Adipocyte (in vitro differentiated cells): ENCODE measurements around the gene ZBTB20.
A peak's percentile ranks its signal among the peaks of the same experiment; 100 is the strongest.

ENCODE experiments used
- DNase-seq: peaks from one replicate; pipeline ENCODE4 v3.0.0-alpha.2; 2015; ENCODE audit warnings: low read depth
- H3K27me3 ChIP-seq: replicated peaks from 2 replicates; pipeline ENCODE4 v1.7.0; 2013; ENCODE audit warnings: mild to moderate bottlenecking, low read length, moderate library complexity; ENCODE audit not compliant: control insufficient read depth, insufficient read depth
- H3K36me3 ChIP-seq: 2 replicates; pipeline ENCODE4 v1.7.0; 2013; ENCODE audit warnings: low read length, mild to moderate bottlenecking, moderate library complexity; ENCODE audit not compliant: control insufficient read depth, insufficient read depth, severe bottlenecking
- H3K4me1 ChIP-seq: 2 replicates; pipeline ENCODE4 v1.7.0; 2013; ENCODE audit warnings: mild to moderate bottlenecking, low read length, moderate library complexity; ENCODE audit not compliant: control insufficient read depth, insufficient read depth
- H3K4me3 ChIP-seq: 2 replicates; pipeline ENCODE4 v1.7.0; 2013; ENCODE audit warnings: mild to moderate bottlenecking, low read length, moderate library complexity
- H3K9ac ChIP-seq: 2 replicates; pipeline ENCODE4 v1.7.0; 2013; ENCODE audit warnings: mild to moderate bottlenecking, low read length, moderate library complexity
- H3K9me3 ChIP-seq: 2 replicates; pipeline ENCODE4 v1.7.0; 2013; ENCODE audit warnings: mild to moderate bottlenecking, low read length, moderate library complexity; ENCODE audit not compliant: control insufficient read depth

ZBTB20 gene

GRCh38 chr3:114584734-114585371 is 562.2 kb downstream of the ZBTB20 start:
- H3K36me3 ChIP-seq = peaks cover 23% of the 10 kb centered on the region
- H3K4me1 ChIP-seq = peaks cover 17% of the 10 kb centered on the region
- no peaks in the 10 kb centered on the region for H3K27me3 ChIP-seq
- peak overlapping the region; percentile 75 for H3K9ac ChIP-seq
- no peaks in the 10 kb centered on the region for H3K9me3 ChIP-seq
- DNase-seq = no peak
- peak overlapping the region; percentile 71 for H3K4me3 ChIP-seq

- H3K4me1 ChIP-seq = peaks cover 17% of the 10 kb centered on the region
- no peak overlapping the region for H3K9ac ChIP-seq
- H3K4me3 ChIP-seq = no peak overlapping the region
- peaks cover 20% of the 10 kb centered on the region for H3K36me3 ChIP-seq
- H3K9me3 ChIP-seq = no peaks in the 10 kb centered on the region
- DNase-seq = no peak
- no peaks in the 10 kb centered on the region for H3K27me3 ChIP-seq
Observed at GRCh38 chr3:114582929-114583328, 564.2 kb downstream of the ZBTB20 start.

GRCh38 chr3:114572364-114573062 is 574.6 kb downstream of the ZBTB20 start:
- no peaks in the 10 kb centered on the region for H3K27me3 ChIP-seq
- H3K36me3 ChIP-seq = peaks cover 6% of the 10 kb centered on the region
- H3K9me3 ChIP-seq = no peaks in the 10 kb centered on the region
- no peak overlapping the region for H3K4me3 ChIP-seq
- DNase-seq = no peak
- H3K9ac ChIP-seq = no peak overlapping the region
- H3K4me1 ChIP-seq = peaks cover 6% of the 10 kb centered on the region

DNA sequence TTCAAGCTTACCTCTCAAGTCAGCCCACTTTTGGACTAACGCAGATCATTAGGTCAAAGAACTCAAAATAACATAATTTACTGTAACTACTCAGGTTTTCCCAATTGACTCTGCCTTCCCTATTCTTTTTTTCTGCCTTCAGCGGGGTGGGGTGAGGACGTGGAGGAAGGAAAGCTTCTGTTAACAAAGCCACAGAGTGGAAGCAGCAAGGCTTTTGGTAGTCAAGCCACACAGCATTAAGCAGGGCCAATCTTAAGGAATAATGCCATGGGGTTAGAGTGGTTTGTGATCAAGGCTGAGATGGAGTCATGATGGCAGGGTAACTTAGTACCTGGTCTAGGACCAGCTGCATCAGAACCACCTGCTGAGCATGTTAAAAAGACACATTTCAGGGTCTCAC is 575.7 kb downstream of the ZBTB20 start:
- Histone ChIP-seq H3K4me1 (peaks cover 7% of the 10 kb centered on the region), H3K9me3 (no peaks in the 10 kb centered on the region), H3K4me3 (no peak overlapping the region), H3K9ac (no peak overlapping the region), H3K36me3 (peaks cover 6% of the 10 kb centered on the region), H3K27me3 (no peaks in the 10 kb centered on the region)
- DNase-seq = no peak

DNA sequence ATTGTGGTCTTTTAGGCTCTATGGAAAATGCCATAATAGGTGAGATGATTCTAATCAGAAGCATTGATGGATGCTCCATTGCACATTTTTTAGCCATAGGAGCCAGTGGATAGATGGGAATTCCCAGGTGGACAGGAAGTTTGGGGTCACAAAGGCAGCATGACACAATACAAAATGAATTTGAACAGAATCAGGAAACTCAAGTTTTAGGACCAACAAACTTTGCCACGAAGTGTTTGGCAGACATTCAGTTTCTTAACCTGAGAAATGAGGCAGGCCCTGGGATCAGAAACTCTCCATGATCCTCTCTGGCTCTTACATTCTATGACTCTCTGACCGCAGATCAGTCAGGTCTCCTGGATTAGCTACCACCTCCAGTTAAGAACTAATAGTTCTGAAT is 577.9 kb downstream of the ZBTB20 start:
- H3K4me3 ChIP-seq = no peak overlapping the region
- H3K36me3 ChIP-seq = peaks cover 2% of the 10 kb centered on the region
- H3K9ac ChIP-seq = no peak overlapping the region
- H3K4me1 ChIP-seq = peaks cover 26% of the 10 kb centered on the region
- H3K27me3 ChIP-seq = no peaks in the 10 kb centered on the region
- H3K9me3 ChIP-seq = no peaks in the 10 kb centered on the region
- no peak for DNase-seq

DNA sequence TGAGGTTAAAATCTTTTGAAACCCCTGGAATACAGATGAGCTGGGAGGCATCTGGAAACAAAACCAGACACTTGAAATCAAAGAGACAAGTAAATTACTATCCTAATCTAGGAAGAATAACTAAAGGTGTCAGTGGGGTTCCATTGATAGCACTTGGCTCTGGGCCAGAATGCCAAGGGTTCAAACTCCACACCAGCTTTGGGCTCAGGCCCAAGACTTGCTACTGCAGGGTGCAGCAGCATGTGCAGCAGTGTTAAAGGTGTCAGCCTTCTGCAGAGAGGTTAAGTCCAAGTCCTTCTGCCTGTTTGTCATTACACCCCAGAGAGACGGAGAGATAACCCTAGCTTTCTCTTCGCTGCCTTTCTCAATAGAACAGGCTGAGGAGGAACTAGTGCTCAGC is 579.3 kb downstream of the ZBTB20 start:
- H3K9ac ChIP-seq = no peak overlapping the region
- H3K9me3 ChIP-seq = no peaks in the 10 kb centered on the region
- H3K27me3 ChIP-seq = no peaks in the 10 kb centered on the region
- H3K4me1 ChIP-seq = peaks cover 34% of the 10 kb centered on the region
- no peak for DNase-seq
- no peaks in the 10 kb centered on the region for H3K36me3 ChIP-seq
- H3K4me3 ChIP-seq = no peak overlapping the region

DNA sequence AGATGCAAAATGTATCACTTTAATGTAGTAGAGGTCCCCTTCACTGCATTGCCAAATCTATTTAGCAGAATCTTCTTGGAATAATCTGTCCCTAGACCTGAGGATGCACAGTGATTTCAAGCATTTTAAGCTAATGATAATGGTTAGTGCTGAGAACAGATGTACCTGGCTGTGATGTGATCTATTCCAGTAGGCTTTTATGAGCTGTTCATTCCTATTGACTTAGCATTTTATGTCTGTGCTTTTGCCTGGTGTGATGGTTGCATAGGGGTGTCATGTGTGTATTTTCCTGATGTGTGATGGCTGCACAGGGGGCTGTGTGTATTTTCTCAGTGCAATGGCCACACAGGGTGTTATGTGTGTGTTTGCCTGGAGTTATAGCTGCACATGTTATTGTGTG is 580.3 kb downstream of the ZBTB20 start:
- no peak overlapping the region for H3K9ac ChIP-seq
- DNase-seq = no peak
- H3K4me3 ChIP-seq = no peak overlapping the region
- no peaks in the 10 kb centered on the region for H3K9me3 ChIP-seq
- H3K36me3 ChIP-seq = no peaks in the 10 kb centered on the region
- H3K4me1 ChIP-seq = peaks cover 35% of the 10 kb centered on the region
- H3K27me3 ChIP-seq = no peaks in the 10 kb centered on the region

- Histone ChIP-seq H3K27me3 (no peaks in the 10 kb centered on the region), H3K9me3 (no peaks in the 10 kb centered on the region), H3K4me1 (peaks cover 35% of the 10 kb centered on the region), H3K4me3 (no peak overlapping the region), H3K9ac (no peak overlapping the region), H3K36me3 (no peaks in the 10 kb centered on the region)
- DNase-seq = no peak
Observed at GRCh38 chr3:114566162-114566755, 580.8 kb downstream of the ZBTB20 start.

- Histone ChIP-seq H3K4me3 (peak overlapping the region; percentile 56), H3K9ac (peak overlapping the region; percentile 42), H3K36me3 (no peaks in the 10 kb centered on the region), H3K9me3 (no peaks in the 10 kb centered on the region), H3K27me3 (no peaks in the 10 kb centered on the region), H3K4me1 (peaks cover 35% of the 10 kb centered on the region)
- DNase-seq = no peak
Observed at GRCh38 chr3:114565216-114565615, 581.9 kb downstream of the ZBTB20 start.

- Histone ChIP-seq H3K9me3 (no peaks in the 10 kb centered on the region), H3K27me3 (no peaks in the 10 kb centered on the region), H3K4me3 (no peak overlapping the region), H3K4me1 (peaks cover 39% of the 10 kb centered on the region), H3K36me3 (no peaks in the 10 kb centered on the region), H3K9ac (no peak overlapping the region)
- DNase-seq = no peak
Observed at GRCh38 chr3:114563720-114564119, 583.4 kb downstream of the ZBTB20 start.

DNA sequence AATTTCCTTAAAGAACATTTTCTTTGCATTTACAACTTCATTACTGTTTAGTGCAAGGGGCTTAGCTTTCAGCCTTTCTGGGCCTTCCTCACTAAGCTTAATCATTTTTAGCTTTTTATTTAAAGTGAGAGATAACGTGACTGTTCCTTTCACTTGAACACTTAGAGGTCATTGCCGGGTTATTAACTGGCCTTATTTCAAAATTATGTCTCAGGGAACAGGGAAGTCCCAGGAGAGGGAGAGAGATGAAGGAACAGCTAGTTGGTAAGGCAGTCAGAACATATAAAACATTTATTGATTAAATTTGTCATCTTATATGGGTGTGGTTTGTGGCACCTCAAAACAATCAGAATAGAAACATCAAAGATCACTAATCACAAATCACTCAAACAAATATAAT is 584.5 kb downstream of the ZBTB20 start:
- Histone ChIP-seq H3K9me3 (no peaks in the 10 kb centered on the region), H3K4me3 (peak overlapping the region; percentile 34), H3K4me1 (peaks cover 51% of the 10 kb centered on the region), H3K36me3 (no peaks in the 10 kb centered on the region), H3K27me3 (no peaks in the 10 kb centered on the region), H3K9ac (no peak overlapping the region)
- DNase-seq = no peak
